Measurements from ENCODE around the gene CACNG3.

- TF ChIP-seq CTCF (IDR thresholded peaks at IDR 0.05) (no peak), POLR2A (IDR thresholded peaks at IDR 0.05) (no peak)
Observed at GRCh38 chr16:24336491-24336890, 80.4 kb downstream of the CACNG3 start.

Measured in right lobe of liver (tissue), 4 donors.